Fibroblast of lung (primary cell): Measurements from ENCODE around the gene KNDC1. TPM values are rescaled to one million over a fixed set of nuclear protein-coding genes. Genes with fewer than 3 reads are reported as not detected.

Experiments
- DNase-seq, 2 donors: peaks; one replicate each; pipeline versions ENCODE4 v3.0.0 to v3.0.0-alpha.2; 2010; ENCODE audit warnings: low read depth in 2 of 2
- H2AFZ ChIP-seq: 2 replicates; pipeline ENCODE4 v1.5.1; 2012; ENCODE audit warnings: low read length, control low read depth, inconsistent platforms
- H3K27ac ChIP-seq: 2 replicates; pipeline ENCODE4 v1.5.1; 2011; ENCODE audit warnings: low read length, control low read depth; ENCODE audit not compliant: insufficient read depth
- H3K27me3 ChIP-seq: 2 replicates; pipeline ENCODE4 v1.5.1; 2011; ENCODE audit warnings: mild to moderate bottlenecking, low read length; ENCODE audit not compliant: control insufficient read depth, insufficient read depth
- H3K36me3 ChIP-seq: 2 replicates; pipeline ENCODE4 v1.5.1; 2011; ENCODE audit warnings: low read length; ENCODE audit not compliant: control insufficient read depth, insufficient read depth
- H3K4me1 ChIP-seq: 2 replicates; pipeline ENCODE4 v1.5.1; 2011; ENCODE audit warnings: low read length; ENCODE audit not compliant: control insufficient read depth, insufficient read depth; ENCODE audit errors: extremely low read depth
- H3K4me2 ChIP-seq: 2 replicates; pipeline ENCODE4 v1.5.1; 2011; ENCODE audit warnings: low read length, control low read depth; ENCODE audit not compliant: insufficient read depth; ENCODE audit errors: extremely low read depth
- H3K4me3 ChIP-seq, 4 experiments: fragments of 200-600 bp in 1 of 4; sonication (generic) in 1 of 4; replicated peaks in 1 of 4; 2 replicates each; pipeline ENCODE4 v1.5.1; 2011 to 2016; ENCODE audit warnings: low read length in 4 of 4, low read depth in 3 of 4, mild to moderate bottlenecking in 3 of 4, control low read depth in 2 of 4, inconsistent platforms in 1 of 4, mixed read lengths in 1 of 4; ENCODE audit not compliant: insufficient read depth in 1 of 4; ENCODE audit errors: control extremely low read depth in 1 of 4
- H3K79me2 ChIP-seq: 2 replicates; pipeline ENCODE4 v1.5.1; 2012; ENCODE audit warnings: mild to moderate bottlenecking, low read length, inconsistent platforms; ENCODE audit not compliant: control insufficient read depth, insufficient read depth
- H3K9ac ChIP-seq: 2 replicates; pipeline ENCODE4 v1.5.1; 2011; ENCODE audit warnings: mild to moderate bottlenecking, low read length, control low read depth; ENCODE audit not compliant: insufficient read depth
- H3K9me3 ChIP-seq: 2 replicates; pipeline ENCODE4 v1.5.1; 2012; ENCODE audit warnings: low read depth, low read length; ENCODE audit not compliant: control insufficient read depth, insufficient read depth
- H4K20me1 ChIP-seq: 2 replicates; pipeline ENCODE4 v1.5.1; 2011; ENCODE audit warnings: low read length; ENCODE audit not compliant: control insufficient read depth, insufficient read depth; ENCODE audit errors: extremely low read depth
- EZH2 ChIP-seq: IDR thresholded peaks from 2 replicates; pipeline ENCODE4 v1.5.1; 2012; ENCODE audit warnings: low read length, control low read depth, mild to moderate bottlenecking; ENCODE audit errors: missing control alignments
- polyA plus RNA-seq, 2 donors: library from polyadenylated mRNA; depleted of rRNA in 1 of 2; stranded (reverse) in 1 of 2; unstranded in 1 of 2; fragments of >200 nt; gene quantifications; 2 replicates each; pipeline ENCODE4 v1.2.1, GENCODE V29; 2011 to 2012; ENCODE audit warnings: missing spikeins in 1 of 2
- total RNA-seq: library from RNA; depleted of rRNA; stranded (reverse); fragments of >200 nt; gene quantifications from 2 replicates; pipeline ENCODE4 v1.2.1, GENCODE V29; 2014
- TF ChIP-seq, protein P1 (sequence below), 2 donors: IDR thresholded peaks in 1 of 2; conservative IDR thresholded peaks in 1 of 2; 1 replicate in 1 of 2; 2 replicates in 1 of 2; pipeline ENCODE4 v1.5.1; 2011 to 2012; ENCODE audit warnings: low read length in 2 of 2, control low read depth in 1 of 2, inconsistent platforms in 1 of 2, low read depth in 1 of 2, mild to moderate bottlenecking in 1 of 2

The KNDC1 gene
- total and polyA plus RNA-seq, 2 donors (not counting 1 experiment from before 2014, with no cell fraction given): 0.20 to 0.50 TPM

DNA sequence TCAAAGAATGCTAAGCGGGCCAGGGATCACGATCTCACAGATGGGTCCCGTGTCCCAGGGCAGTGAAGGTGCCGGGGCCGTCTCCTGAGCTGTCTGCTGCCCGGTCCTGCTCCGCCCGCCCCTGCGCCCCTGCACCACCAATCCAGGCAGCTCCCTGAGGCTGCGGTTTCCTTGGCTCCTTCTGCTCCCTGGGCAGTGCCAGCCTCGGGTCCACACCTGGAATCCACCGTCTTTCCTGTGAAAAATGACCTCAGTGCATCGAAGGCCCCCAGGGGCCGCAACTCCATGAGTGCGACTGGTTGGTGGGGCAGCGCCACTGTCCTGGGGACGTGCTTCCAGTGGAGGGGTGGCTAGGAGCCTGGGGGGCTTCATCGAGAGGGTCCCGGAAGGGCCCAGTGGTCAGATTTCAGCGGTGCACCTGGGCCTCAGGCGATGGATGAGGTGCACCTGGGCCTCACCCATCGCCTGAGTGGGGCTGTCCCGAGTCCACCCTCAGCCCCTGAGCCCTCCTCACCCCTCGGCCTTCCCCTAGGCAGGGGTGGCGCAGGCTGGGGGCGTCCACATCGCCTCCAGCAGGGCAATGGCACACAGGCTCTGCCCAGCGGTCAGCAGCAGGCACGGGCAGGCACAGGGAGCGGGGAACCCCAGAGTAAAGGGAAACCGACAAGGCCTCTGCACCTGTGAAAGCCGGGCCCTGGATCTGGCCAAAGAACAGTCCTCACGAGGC lies 45.1 kb upstream of the KNDC1 start:
- H3K4me2 ChIP-seq: no peak overlapping the region
- H3K4me1 ChIP-seq: no peaks in the 10 kb centered on the region
- H4K20me1 ChIP-seq: no peaks in the 10 kb centered on the region
- no peak overlapping the region for H3K27ac ChIP-seq
- no peaks in the 10 kb centered on the region for H3K36me3 ChIP-seq
- DNase-seq: no peak
- H3K9ac ChIP-seq: no peak overlapping the region
- H3K9me3 ChIP-seq: no peaks in the 10 kb centered on the region
- no peak overlapping the region for H3K4me3 ChIP-seq
- H2AFZ ChIP-seq: no peak overlapping the region
- no peaks in the 10 kb centered on the region for H3K27me3 ChIP-seq
- H3K79me2 ChIP-seq: no peaks in the 10 kb centered on the region
- TF ChIP-seq, protein P1, sequence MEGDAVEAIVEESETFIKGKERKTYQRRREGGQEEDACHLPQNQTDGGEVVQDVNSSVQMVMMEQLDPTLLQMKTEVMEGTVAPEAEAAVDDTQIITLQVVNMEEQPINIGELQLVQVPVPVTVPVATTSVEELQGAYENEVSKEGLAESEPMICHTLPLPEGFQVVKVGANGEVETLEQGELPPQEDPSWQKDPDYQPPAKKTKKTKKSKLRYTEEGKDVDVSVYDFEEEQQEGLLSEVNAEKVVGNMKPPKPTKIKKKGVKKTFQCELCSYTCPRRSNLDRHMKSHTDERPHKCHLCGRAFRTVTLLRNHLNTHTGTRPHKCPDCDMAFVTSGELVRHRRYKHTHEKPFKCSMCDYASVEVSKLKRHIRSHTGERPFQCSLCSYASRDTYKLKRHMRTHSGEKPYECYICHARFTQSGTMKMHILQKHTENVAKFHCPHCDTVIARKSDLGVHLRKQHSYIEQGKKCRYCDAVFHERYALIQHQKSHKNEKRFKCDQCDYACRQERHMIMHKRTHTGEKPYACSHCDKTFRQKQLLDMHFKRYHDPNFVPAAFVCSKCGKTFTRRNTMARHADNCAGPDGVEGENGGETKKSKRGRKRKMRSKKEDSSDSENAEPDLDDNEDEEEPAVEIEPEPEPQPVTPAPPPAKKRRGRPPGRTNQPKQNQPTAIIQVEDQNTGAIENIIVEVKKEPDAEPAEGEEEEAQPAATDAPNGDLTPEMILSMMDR (conservative IDR thresholded peaks at IDR 0.05 in 1 of 2, IDR thresholded peaks at IDR 0.05 in 1 of 2; ENCODE audit: low read depth in 1 of 2, low read length in 2 of 2): no peak
- no peak for TF ChIP-seq EZH2

DNA sequence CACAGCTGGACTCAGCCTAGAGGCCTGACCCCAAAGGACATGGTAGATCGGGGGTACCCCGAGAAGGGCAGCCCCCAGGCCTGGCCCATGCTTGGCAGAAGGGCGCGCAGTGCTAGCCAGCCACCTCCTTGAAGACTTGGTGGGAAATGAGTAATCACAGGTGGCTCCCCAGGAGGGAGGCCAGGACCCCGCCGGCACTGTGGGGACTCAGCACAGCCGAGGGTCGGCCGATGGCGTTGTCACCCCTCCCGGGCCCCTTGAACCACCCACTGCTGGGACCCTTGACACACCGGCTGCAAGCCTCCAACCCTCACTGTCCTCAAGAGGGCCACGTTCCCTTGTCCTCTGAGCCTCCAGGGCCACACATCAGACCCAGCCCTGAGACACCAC lies 44.6 kb upstream of the KNDC1 start:
- Histone ChIP-seq H3K4me1 (no peaks in the 10 kb centered on the region), H3K27ac (no peak overlapping the region), H2AFZ (no peak overlapping the region), H3K4me2 (no peak overlapping the region), H3K9ac (no peak overlapping the region), H3K79me2 (no peaks in the 10 kb centered on the region), H3K27me3 (no peaks in the 10 kb centered on the region), H3K36me3 (no peaks in the 10 kb centered on the region), H3K9me3 (no peaks in the 10 kb centered on the region), H3K4me3 (no peak overlapping the region), H4K20me1 (no peaks in the 10 kb centered on the region)
- TF ChIP-seq, protein P1 (conservative IDR thresholded peaks at IDR 0.05 in 1 of 2, IDR thresholded peaks at IDR 0.05 in 1 of 2; ENCODE audit: low read depth in 1 of 2, low read length in 2 of 2): no peak
- TF ChIP-seq EZH2: no peak
- DNase-seq: no peak

DNA sequence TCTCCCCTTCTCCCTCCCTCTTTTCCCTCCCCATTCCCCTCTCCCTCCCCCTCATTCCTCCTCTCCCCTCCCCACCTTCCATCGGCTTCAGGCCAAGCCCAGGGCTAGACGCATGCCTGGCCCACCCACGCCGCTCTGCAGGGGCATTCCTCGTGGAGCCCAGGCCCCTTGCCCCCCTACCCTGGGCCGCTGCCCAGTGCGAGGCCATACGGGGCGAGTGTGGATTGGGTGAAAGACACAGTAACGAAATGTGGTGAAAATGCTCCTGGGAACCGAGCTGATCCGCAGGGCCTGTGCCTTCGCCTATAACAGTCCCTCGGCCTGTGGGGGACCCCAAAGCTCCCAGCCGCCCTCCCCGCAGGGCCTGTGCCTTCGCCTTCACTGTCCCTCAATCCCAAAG lies 44.0 kb upstream of the KNDC1 start:
- Histone ChIP-seq H3K4me3 (no peak overlapping the region), H3K4me1 (no peaks in the 10 kb centered on the region), H2AFZ (no peak overlapping the region), H3K4me2 (no peak overlapping the region), H3K27ac (no peak overlapping the region), H3K79me2 (no peaks in the 10 kb centered on the region), H4K20me1 (no peaks in the 10 kb centered on the region), H3K9me3 (no peaks in the 10 kb centered on the region), H3K27me3 (no peaks in the 10 kb centered on the region), H3K9ac (no peak overlapping the region), H3K36me3 (no peaks in the 10 kb centered on the region)
- TF ChIP-seq, protein P1 (conservative IDR thresholded peaks at IDR 0.05 in 1 of 2, IDR thresholded peaks at IDR 0.05 in 1 of 2; ENCODE audit: low read depth in 1 of 2, low read length in 2 of 2): no peak
- no peak for TF ChIP-seq EZH2
- no peak for DNase-seq
